Right renal pelvis (tissue), 4 donors: ENCODE data around the gene SH2D3A. TPM values are rescaled to one million over a fixed set of nuclear protein-coding genes. Genes with fewer than 3 reads are reported as not detected.
"Not testable (repeated sequence)": the region's sequence is repeated elsewhere in the genome, so short reads cannot be mapped to it uniquely, and the experiment has no call there.

Source experiments
- DNase-seq, 4 donors: peaks; one replicate each; pipeline ENCODE4 v3.0.0-alpha.2; 2013; ENCODE audit warnings: low read depth in 4 of 4, low spot score in 3 of 4, missing footprints in 1 of 4
- polyA plus RNA-seq, 4 donors: library from polyadenylated mRNA; unstranded; fragments of 120-200 nt; gene quantifications; one replicate each; pipeline ENCODE4 v1.2.1, GENCODE V29; 2013; ENCODE audit not compliant: insufficient read length in 4 of 4

SH2D3A gene
- polyA plus RNA-seq, 4 donors = 6.2 to 9.8 (median 7.3) TPM

DNA sequence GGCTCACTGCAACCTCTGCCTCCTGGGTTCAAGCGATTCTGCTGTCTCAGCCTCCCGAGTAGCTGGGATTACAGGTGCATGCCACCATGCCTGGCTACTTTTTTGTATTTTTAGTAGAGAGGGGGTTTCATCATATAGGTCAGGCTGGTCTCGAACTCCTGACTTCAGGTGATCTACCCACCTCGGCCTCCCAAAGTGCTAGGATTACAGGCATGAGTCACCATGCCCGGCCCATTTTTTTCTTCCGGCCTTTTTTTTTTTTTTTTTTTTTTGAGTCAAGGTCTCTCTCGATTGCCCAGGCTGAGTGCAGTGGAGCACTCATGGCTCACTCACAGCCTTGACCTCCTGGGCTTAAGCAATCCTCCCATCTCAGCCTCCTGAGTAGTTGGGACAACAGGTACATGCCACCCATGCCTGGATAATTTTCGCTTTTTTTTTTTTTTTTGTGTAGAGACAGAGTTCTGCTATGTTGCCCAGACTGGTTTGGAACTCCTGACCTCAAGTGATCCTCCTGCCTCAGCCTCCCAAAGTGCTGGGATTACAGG, 4.9 kb downstream of the SH2D3A start:
- DNase-seq = not testable (repeated sequence)

- DNase-seq = no peak
Measured at GRCh38 chr19:6761053-6761676, 6.1 kb downstream of the SH2D3A start.

GRCh38 chr19:6760606-6761005, 6.6 kb downstream of the SH2D3A start:
- no peak for DNase-seq

- no peak for DNase-seq
Measured at GRCh38 chr19:6754653-6755463, 12.4 kb downstream of the SH2D3A start.

DNA sequence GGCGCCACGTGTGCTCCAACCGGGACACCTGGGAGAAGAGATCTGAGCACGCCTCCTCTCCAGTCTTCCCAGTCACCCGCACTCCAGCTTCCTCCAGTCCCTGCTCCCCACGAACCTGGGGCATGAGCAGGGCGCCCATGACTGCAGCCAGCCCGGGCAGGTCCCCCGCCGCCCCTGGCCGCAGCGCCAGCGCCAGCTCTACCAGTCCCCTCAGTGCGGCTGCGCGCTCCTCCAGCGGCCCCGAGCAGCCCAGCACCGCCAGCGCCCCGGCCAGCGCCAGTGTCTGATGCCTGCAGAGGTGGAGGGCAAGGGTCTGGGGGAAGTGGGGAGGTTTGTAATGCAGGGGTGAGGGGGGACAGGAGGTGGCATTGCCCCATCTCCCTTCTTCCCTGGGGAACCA, 13.1 kb downstream of the SH2D3A start:
- no peak for DNase-seq

DNA sequence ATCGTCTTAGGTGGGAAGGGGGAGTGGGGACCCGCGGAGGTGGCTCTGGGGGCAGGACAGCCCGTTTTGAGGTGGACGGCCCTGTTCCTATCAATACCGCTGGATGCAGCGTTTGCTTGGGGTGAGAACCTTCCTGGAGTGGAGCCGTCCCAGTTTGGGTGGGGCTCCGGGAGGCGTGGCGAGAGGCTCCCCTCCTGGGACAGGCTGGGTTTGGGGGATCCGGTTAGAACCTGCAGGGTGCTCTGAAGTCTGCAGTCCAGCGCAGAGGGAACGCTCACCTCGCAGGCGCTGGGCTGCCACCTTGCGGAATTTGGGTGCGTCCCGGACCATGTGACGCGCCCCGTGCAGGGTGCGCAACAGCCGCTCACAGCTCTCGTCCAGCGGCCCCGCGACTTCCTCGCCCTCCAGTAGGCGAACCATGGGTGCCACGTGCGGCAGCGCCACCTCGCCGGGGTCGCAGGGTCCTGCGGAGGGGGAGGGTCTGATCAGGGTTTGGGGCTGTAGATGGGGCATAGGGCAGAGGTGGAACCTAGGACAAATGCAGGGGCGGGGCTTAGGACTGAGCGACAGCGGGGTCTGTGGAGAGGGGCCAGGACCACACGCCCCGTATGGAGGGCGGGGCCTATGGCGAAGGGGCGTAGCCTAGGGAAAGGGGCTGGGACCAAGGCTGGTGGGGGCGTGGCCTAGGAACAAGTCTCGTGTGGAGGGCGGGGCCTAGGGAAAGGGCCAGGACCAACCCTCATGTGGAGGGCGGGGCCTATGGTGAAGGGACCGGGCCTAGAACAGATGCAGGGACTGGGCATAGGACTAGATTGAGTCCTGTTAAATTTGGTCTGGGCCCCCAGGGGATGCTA, 13.8 kb downstream of the SH2D3A start:
- peak in 1 of 4 donors; percentile 49 for DNase-seq

DNA sequence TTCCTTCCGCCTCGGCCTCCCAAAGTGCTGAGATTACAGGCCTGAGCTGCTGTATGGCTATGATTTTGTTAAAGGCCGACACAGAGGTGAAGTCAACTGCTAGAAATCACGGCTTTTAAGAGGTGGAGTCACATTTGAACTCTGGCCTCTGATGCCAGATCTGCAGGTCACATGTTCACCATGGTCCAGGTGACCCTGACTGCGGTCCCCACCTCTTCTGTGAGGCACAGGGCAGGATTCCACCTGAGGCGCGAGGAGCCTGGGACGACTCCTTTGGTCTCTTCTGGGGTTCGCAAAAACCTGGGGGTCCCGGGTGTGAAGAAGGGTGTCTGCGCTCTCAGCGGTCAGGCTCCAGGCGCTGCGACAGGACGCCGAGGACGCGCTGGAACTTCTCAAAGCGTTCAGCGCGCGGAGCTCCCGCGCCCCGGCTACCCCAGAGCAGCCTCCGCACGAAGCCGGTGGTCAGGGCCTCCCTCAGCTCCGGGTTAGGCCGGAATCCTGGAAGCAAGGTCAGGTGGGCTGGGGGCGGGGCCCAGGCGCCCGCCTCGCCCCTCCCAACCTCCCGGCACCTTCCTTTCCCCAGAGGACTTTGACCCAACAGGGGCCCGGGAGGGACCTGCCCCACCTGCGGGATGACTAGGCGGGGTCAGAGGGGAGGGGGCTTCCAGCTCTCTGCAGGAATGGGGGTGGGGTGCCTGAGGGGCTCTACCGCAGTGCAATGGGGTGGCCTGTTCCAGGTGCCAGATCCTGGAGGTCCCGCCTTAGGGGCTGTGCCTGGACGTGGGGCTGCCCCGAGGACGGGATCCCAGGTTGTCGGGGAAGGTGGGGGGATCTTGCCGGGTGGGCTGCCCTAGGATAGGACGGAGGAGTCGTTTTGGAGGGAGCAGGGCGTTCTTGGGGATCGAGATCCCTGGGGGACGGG, 14.7 kb downstream of the SH2D3A start:
- DNase-seq = no peak

- no peak for DNase-seq
Measured at GRCh38 chr19:6751189-6751588, 16.0 kb downstream of the SH2D3A start.

- no peak for DNase-seq
Measured at GRCh38 chr19:6750062-6750461, 17.2 kb downstream of the SH2D3A start.

- not testable (repeated sequence) for DNase-seq
Measured at GRCh38 chr19:6748543-6748942, 18.7 kb downstream of the SH2D3A start.

GRCh38 chr19:6745965-6746364, 21.3 kb downstream of the SH2D3A start:
- no peak for DNase-seq

DNA sequence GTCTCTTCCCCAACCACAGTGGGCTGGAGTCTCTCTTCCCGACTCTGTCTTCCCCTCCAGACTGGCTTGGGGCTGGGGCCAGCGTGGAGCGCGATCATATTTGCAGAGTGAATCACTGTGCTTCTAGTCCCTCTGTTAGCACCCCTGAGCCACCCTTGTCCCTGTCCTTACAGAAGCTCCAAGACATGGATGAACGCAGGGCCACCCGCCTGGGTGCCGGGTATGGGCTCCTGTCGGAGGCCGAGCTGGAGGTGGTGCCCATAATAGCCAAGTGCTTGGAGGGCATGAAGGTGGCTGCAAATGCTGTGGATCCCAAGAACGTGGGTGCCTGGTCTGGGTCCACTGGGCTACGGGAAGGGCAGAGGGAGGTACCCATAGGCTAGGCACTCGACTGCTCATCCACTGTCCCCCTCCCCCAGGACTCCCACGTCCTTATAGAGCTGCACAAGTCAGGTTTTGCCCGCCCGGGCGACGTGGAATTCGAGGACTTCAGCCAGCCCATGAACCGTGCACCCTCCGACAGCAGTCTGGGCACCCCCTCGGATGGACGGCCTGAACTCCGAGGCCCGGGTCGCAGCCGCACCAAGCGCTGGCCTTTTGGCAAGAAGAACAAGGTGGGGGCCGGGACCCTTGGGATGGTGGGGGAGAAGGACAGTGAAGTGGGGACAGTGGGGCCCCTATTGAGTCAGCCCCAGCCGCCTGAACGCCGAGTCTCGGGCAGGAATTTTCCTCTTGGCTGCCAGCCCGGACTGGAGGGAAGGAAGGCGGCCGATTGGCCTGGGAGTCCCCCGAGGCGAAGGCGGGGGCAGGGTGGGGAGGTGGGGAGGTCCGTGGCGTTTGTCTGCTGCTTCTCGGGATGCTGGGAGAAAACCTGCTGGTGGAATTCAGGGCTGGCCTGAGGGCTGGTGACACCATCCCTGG, 22.6 kb downstream of the SH2D3A start:
- DNase-seq = peak in 3 of 4 donors; percentile 64 to 85 (median 80)

DNA sequence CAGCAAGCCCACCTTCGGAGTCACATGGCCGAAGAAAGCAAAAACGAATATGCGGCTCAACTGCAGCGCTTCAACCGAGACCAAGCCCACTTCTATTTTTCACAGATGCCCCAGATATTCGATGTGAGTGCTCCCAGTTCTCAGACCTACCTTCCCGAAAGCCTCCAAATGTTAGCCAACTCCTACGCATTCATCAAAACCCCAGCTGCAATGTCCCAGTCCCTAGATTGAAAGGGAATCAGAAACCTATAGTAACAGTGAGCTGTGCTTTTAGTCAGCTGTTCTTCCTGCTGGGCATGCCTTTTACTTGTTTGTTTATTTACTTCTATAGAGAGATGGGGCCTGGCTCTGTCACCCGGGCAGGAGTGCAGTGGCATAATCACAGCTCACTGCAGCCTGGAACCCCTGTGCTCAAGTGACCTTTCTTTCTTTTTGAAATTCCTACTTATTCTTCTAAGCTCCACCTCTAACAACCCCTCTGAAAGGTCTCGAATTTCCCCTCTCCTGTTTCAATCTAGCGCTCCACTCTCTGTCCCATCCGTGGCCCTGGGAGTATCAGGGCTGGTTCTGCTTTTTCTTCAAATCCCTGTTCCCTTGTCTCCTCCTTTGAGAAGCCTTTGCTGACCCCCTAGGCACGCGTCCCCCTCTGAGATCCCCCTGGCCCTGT, 23.4 kb downstream of the SH2D3A start:
- no peak for DNase-seq

DNA sequence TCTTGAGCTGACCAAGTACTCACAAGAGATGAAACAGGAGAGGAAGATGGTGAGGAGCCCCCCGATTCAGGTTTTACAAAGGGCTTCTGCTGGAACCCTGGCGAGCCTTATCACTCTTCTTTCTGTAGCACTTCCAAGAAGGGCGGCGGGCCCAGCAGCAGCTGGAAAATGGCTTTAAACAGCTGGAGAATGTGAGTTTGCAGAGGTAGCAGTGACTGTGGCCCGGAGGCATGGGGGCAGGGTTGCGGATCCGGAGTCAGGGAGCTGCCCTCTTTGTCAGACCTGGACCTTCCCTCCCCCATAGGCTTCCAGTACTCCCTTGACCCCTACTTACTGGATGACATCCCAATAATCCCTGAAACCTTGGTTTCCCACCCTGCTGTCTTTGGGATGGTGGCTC, 24.2 kb downstream of the SH2D3A start:
- no peak for DNase-seq

- no peak for DNase-seq
Measured at GRCh38 chr19:6740589-6741343, 26.5 kb downstream of the SH2D3A start.

DNA sequence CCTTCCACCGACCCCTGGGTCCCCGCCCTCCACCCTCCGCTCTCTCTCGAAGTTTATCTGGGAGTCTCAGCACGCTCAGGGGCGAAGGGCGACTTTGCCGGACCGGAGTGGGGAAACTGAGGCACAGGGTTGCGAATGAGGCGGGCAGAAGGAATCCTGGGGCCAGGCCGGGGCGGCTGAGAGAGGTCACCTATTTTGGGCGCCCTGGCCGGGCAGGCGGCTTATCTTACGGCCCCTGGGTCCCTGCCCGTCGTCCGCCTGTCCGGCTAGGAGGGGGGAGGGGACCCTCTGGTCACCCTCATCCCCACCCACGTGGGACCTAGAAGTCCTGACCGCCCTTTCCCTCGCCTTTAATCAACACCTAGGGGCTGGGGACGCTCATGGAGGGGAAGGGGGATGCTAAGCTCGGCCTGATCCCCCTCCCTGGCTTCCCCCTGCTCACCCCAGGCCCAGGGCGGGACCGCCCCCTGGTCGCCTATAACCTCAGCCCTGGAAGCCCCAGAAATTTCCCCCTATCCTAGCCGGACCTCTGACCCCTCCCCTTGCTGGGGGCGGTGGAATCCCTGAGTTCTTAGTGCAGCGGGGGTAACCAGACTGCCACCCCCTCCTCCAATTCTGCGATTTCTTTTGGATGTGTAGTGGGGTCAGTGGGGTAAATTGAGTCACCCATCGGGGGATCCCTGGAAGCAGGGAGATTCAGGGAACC, 27.2 kb downstream of the SH2D3A start:
- no peak for DNase-seq

GRCh38 chr19:6739390-6739882, 27.8 kb downstream of the SH2D3A start, which contains the start of gene TRIP10:
TSS of gene TRIP10 (plus strand) at chr19:6739680. CDS start at chr19:6739762, 82 bp downstream.
- peak in 2 of 4 donors; percentile 78 to 84 for DNase-seq
